ENCODE results near the gene CACNA2D3.

GRCh38 chr3:55036883-55037577 lies 914.7 kb downstream of the CACNA2D3 start:
- no peak for TF ChIP-seq EZH2phosphoT487 (IDR thresholded peaks at IDR 0.05)
- no peak for TF ChIP-seq CTCF (IDR thresholded peaks at IDR 0.05)
- no peak for TF ChIP-seq EZH2 (IDR thresholded peaks at IDR 0.05)
